Hepatocyte (in vitro differentiated cells): ENCODE results near the gene NBDY. TPM values are rescaled to one million over a fixed set of nuclear protein-coding genes. Genes with fewer than 3 reads are reported as not detected.
A peak's percentile ranks its signal among the peaks of the same experiment; 100 is the strongest.
"Not testable (repeated sequence)": the region's sequence is repeated elsewhere in the genome, so short reads cannot be mapped to it uniquely, and the experiment has no call there.

ENCODE experiments used
- DNase-seq: peaks from one replicate; pipeline ENCODE4 v3.0.0-alpha.2; 2016; ENCODE audit warnings: low spot score
- H2AFZ ChIP-seq: fragments of 200-600 bp; sonication (generic); 2 replicates; pipeline ENCODE4 v1.6.0; 2016; ENCODE audit warnings: antibody characterized with exemption, mild to moderate bottlenecking
- H3K27ac ChIP-seq: fragments of 200-600 bp; sonication (generic); 2 replicates; pipeline ENCODE4 v1.5.1; 2016; ENCODE audit warnings: mild to moderate bottlenecking
- H3K27me3 ChIP-seq: fragments of 200-600 bp; sonication (generic); 2 replicates; pipeline ENCODE4 v1.6.1; 2016
- H3K36me3 ChIP-seq: fragments of 200-600 bp; sonication (generic); replicated peaks from 2 replicates; pipeline ENCODE4 v1.5.1; 2016; ENCODE audit warnings: low read depth; ENCODE audit not compliant: insufficient read depth
- H3K4me1 ChIP-seq: fragments of 200-600 bp; sonication (generic); 2 replicates; pipeline ENCODE4 v1.5.1; 2016; ENCODE audit warnings: mild to moderate bottlenecking, moderate library complexity; ENCODE audit not compliant: insufficient read depth
- H3K4me2 ChIP-seq: fragments of 200-600 bp; sonication (generic); 2 replicates; pipeline ENCODE4 v1.6.0; 2016
- H3K4me3 ChIP-seq: fragments of 200-600 bp; sonication (generic); 2 replicates; pipeline ENCODE4 v1.5.1; 2016; ENCODE audit warnings: mild to moderate bottlenecking
- H3K79me2 ChIP-seq: fragments of 200-600 bp; sonication (generic); 2 replicates; pipeline ENCODE4 v1.6.0; 2017; ENCODE audit warnings: mild to moderate bottlenecking
- H3K9me2 ChIP-seq: fragments of 200-600 bp; sonication (generic); replicated peaks from 2 replicates; pipeline ENCODE4 v1.6.0; 2017; ENCODE audit warnings: mild to moderate bottlenecking; ENCODE audit not compliant: insufficient read depth
- H3K9me3 ChIP-seq: fragments of 200-600 bp; sonication (generic); 2 replicates; pipeline ENCODE4 v1.5.1; 2016; ENCODE audit warnings: low read depth, mild to moderate bottlenecking
- H4K20me1 ChIP-seq: fragments of 200-600 bp; sonication (generic); 2 replicates; pipeline ENCODE4 v1.6.0; 2016; ENCODE audit warnings: mild to moderate bottlenecking; ENCODE audit not compliant: insufficient read depth, poor library complexity, severe bottlenecking
- EZH2 ChIP-seq: fragments of 200-600 bp; sonication (generic); IDR thresholded peaks from 2 replicates; pipeline ENCODE4 v1.6.1; 2016; ENCODE audit warnings: antibody characterized with exemption, mild to moderate bottlenecking, borderline replicate concordance
- EZH2phosphoT487 ChIP-seq: fragments of 200-600 bp; sonication (generic); IDR thresholded peaks from one replicate; pipeline ENCODE4 v1.6.1; 2018; ENCODE audit warnings: antibody characterized with exemption, mild to moderate bottlenecking, low read depth, moderate library complexity; ENCODE audit not compliant: unreplicated experiment, severe bottlenecking
- WGBS: methylation state at CpG from one replicate; pipeline ENCODE4 v1.1.6; 2016; ENCODE audit warnings: low lambda C conversion rate; ENCODE audit errors: missing lambda C conversion rate; 5-methylcytosine and 5-hydroxymethylcytosine counted together
- polyA plus RNA-seq: library from polyadenylated mRNA; unstranded; fragments of >200 nt; fragmentation: Nextera tagmentation; extraction: Ambion mirVana; gene quantifications from 2 replicates; pipeline ENCODE4 v1.2.1, GENCODE V29; 2016
- total RNA-seq: library from RNA; depleted of rRNA; stranded (reverse); fragments of >200 nt; gene quantifications from 2 replicates; pipeline ENCODE4 v1.2.3, GENCODE V29; 2014
- TF ChIP-seq, protein P1 (sequence below): fragments of 200-600 bp; sonication (generic); IDR thresholded peaks from 2 replicates; pipeline ENCODE4 v1.5.1; 2016; ENCODE audit warnings: antibody characterized with exemption, mild to moderate bottlenecking; ENCODE audit not compliant: poor library complexity

The NBDY gene
- total RNA-seq, result 14.4 and 20.4 TPM in 2 replicates
- 161 and 166 TPM in 2 replicates for polyA plus RNA-seq

DNA sequence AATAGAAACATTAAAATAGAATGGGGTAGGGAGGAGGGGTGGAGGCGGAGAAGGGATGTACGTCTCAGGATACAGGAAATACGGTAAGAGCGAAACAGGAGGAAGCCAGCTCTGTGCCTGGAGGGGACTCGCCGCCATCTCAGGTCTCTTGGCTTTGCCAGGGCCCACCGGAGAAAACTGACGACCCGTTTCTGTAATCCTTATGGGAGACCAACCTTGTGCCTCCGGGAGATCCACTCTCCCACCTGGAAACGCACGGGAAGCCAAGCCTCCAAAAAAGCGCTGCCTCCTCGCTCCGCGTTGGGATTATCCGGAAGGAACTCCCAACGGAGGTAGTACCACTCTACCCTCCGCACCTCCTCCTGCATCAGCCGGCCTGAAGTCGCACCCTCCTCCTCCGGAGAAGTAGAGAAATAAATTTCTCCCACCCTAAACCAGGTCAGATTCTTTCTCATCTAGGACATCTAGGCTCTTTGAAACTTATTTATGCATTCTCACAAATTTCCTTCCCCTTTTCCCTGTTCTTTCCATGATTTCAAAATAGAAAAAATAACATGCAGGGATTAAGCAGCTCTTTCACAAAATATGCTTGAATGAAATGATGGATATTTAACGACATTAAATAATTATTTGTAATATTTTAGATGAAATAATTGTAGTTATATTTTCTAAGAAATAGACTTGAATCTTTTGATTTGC lies at the start of gene NBDY:
NBDY (plus strand) TSS at position 92 of the 699 bp plus-strand sequence; CDS start at position 203, 111 bp downstream.
- Histone ChIP-seq H3K36me3 (no peaks in the 10 kb centered on the region), H3K4me2 (peak within 1 kb of the TSS; percentile 74), H3K79me2 (peaks cover 38% of the 10 kb centered on the region), H3K9me3 (no peaks in the 10 kb centered on the region), H3K27me3 (no peaks in the 10 kb centered on the region), H3K4me1 (peaks cover 13% of the 10 kb centered on the region), H3K9me2 (no peaks in the 10 kb centered on the region), H3K4me3 (peak within 1 kb of the TSS; percentile 66), H4K20me1 (peaks cover 14% of the 10 kb centered on the region), H3K27ac (peak within 1 kb of the TSS; percentile 87), H2AFZ (peak within 1 kb of the TSS; percentile 36)
- WGBS, result 5% methylated on average over 23 of the region's 23 CpGs
- DNase-seq, result peak; percentile 57
- TF ChIP-seq, protein P1, sequence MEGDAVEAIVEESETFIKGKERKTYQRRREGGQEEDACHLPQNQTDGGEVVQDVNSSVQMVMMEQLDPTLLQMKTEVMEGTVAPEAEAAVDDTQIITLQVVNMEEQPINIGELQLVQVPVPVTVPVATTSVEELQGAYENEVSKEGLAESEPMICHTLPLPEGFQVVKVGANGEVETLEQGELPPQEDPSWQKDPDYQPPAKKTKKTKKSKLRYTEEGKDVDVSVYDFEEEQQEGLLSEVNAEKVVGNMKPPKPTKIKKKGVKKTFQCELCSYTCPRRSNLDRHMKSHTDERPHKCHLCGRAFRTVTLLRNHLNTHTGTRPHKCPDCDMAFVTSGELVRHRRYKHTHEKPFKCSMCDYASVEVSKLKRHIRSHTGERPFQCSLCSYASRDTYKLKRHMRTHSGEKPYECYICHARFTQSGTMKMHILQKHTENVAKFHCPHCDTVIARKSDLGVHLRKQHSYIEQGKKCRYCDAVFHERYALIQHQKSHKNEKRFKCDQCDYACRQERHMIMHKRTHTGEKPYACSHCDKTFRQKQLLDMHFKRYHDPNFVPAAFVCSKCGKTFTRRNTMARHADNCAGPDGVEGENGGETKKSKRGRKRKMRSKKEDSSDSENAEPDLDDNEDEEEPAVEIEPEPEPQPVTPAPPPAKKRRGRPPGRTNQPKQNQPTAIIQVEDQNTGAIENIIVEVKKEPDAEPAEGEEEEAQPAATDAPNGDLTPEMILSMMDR, result no peak
- TF ChIP-seq EZH2phosphoT487 (no peak), EZH2 (no peak)

DNA sequence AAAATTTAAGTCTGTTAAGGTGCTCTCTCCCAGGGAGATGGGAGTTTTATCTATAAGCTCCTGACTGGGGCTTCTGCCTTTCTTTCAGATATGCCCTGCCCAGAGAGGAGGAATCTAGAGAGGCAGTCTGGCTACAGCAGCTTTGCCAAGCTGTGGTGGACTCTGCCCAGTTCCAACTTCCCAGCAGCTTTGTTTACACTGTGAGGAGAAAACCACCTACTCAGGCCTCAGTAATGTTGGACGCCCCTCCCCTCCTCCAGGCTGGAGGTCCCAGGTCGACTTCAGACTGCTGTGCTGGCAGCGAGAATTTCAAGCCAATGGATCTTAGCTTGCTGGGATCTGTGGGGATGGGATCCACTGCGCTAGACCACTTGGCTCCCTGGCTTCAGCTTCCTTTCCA lies 24.5 kb upstream of the NBDY start:
- H3K4me2 ChIP-seq, H3K4me1 ChIP-seq, H3K27me3 ChIP-seq, H3K36me3 ChIP-seq, H3K9me2 ChIP-seq, H3K9me3 ChIP-seq, H4K20me1 ChIP-seq, H3K4me3 ChIP-seq, H2AFZ ChIP-seq, H3K79me2 ChIP-seq: not testable (repeated sequence)
- DNase-seq, result peak; percentile 13
- 60% methylated on average over 4 of the region's 4 CpGs for WGBS
- peak overlapping the region; percentile 51 for H3K27ac ChIP-seq

GRCh38 chrX:56726605-56727004 lies 2.4 kb upstream of the NBDY start:
- peak; percentile 65 for DNase-seq
- peaks cover 16% of the 10 kb centered on the region for H3K79me2 ChIP-seq
- H3K27me3 ChIP-seq, result no peaks in the 10 kb centered on the region
- no peaks in the 10 kb centered on the region for H3K36me3 ChIP-seq
- H3K27ac ChIP-seq, result no peak overlapping the region
- no peaks in the 10 kb centered on the region for H3K9me3 ChIP-seq
- TF ChIP-seq, protein P1, result peak; percentile 75
- no peak for TF ChIP-seq EZH2phosphoT487
- H3K4me3 ChIP-seq, result no peak overlapping the region
- 3% methylated on average over 1 of the region's 1 CpG for WGBS
- H3K4me2 ChIP-seq, result no peak overlapping the region
- peaks cover under 1% of the 10 kb centered on the region for H4K20me1 ChIP-seq
- H3K9me2 ChIP-seq, result no peaks in the 10 kb centered on the region
- H3K4me1 ChIP-seq, result peaks cover 12% of the 10 kb centered on the region
- H2AFZ ChIP-seq, result no peak overlapping the region

DNA sequence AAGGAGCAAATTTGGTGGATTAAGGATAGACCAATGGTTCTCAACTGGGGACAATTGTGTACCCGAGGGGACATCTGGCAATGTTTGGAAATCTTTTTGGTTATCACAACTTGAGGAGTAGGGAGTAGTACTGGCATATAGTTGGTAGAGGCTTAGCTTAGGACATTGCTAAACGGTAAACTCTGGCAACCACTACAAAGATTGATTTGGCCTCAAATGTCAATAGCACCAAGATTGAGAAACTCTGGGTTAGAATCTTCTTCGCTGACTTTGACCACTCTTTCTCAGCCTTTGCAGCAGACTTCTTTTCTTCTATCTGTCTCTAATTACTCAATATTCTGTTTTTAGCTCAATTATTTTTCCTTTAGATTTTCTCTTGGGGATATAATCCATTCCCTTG lies 1.5 kb upstream of the NBDY start:
- H3K9me3 ChIP-seq, result no peaks in the 10 kb centered on the region
- H3K36me3 ChIP-seq, result no peaks in the 10 kb centered on the region
- H3K27ac ChIP-seq, result no peak overlapping the region
- peaks cover 13% of the 10 kb centered on the region for H3K4me1 ChIP-seq
- peaks cover 26% of the 10 kb centered on the region for H3K79me2 ChIP-seq
- H4K20me1 ChIP-seq, result peaks cover 7% of the 10 kb centered on the region
- DNase-seq, result no peak
- H3K27me3 ChIP-seq, result no peaks in the 10 kb centered on the region
- no peak overlapping the region for H3K4me2 ChIP-seq
- 81% methylated on average over 3 of the region's 3 CpGs for WGBS
- no peaks in the 10 kb centered on the region for H3K9me2 ChIP-seq
- peak overlapping the region; percentile 36 for H2AFZ ChIP-seq
- TF ChIP-seq EZH2phosphoT487 (no peak), EZH2 (no peak)
- TF ChIP-seq, protein P1, result no peak
- H3K4me3 ChIP-seq, result no peak overlapping the region
